ENCODE measurements around the gene RIPOR1.

RIPOR1 gene

GRCh38 chr16:67539691-67540635 lies 11.3 kb downstream of the RIPOR1 start:
- in situ Hi-C loops (cut with MboI; ENCODE audit: low sequenced_read_pairs), result loop anchor here (10.0 kb wide), 1 partner anchor 105 kb away; the partner anchor contains the start of gene CARMIL2

DNA sequence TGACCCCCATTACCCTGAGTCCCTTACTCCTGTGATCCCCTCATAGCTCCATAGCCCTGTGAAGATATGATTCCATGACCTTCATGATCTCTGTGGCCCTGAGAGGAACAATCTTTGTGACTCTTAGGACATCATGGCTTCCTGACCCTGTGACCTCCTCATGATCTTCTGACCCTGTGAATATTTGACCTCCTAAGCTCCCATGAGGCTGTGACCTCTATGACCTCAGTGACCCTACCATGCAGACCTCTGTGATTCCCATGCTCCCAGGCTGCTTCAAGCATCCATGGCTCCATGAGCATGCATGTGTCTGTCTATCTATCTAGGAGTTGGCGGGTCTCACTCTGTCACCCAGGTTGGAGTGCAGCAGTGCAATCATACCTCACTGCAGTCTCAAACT lies 12.1 kb downstream of the RIPOR1 start:
- in situ Hi-C loops (cut with MboI; ENCODE audit: low sequenced_read_pairs), result loop anchor here (10.0 kb wide), 1 partner anchor 104 kb away; the partner anchor contains the start of gene CARMIL2

- in situ Hi-C loops (cut with MboI; ENCODE audit: low sequenced_read_pairs), result loop anchor here (10.0 kb wide), 1 partner anchor 103 kb away; the partner anchor contains the start of gene CARMIL2
These were observed 13.0 kb downstream of the RIPOR1 start for GRCh38 chr16:67541391-67542263.

GRCh38 chr16:67542464-67542863 lies 13.8 kb downstream of the RIPOR1 start:
- in situ Hi-C loops (cut with MboI; ENCODE audit: low sequenced_read_pairs), result loop anchor here (10.0 kb wide), 1 partner anchor 102 kb away; the partner anchor contains the start of gene CARMIL2

- in situ Hi-C loops (cut with MboI; ENCODE audit: low sequenced_read_pairs), result loop anchor here (10.0 kb wide), 1 partner anchor 102 kb away; the partner anchor contains the start of gene CARMIL2
These were observed 14.4 kb downstream of the RIPOR1 start for GRCh38 chr16:67543036-67543435.

- in situ Hi-C loops (cut with MboI; ENCODE audit: low sequenced_read_pairs), result loop anchor here (10.0 kb wide), 1 partner anchor 101 kb away; the partner anchor contains the start of gene CARMIL2
These were observed 15.0 kb downstream of the RIPOR1 start for GRCh38 chr16:67543582-67543981.

DNA sequence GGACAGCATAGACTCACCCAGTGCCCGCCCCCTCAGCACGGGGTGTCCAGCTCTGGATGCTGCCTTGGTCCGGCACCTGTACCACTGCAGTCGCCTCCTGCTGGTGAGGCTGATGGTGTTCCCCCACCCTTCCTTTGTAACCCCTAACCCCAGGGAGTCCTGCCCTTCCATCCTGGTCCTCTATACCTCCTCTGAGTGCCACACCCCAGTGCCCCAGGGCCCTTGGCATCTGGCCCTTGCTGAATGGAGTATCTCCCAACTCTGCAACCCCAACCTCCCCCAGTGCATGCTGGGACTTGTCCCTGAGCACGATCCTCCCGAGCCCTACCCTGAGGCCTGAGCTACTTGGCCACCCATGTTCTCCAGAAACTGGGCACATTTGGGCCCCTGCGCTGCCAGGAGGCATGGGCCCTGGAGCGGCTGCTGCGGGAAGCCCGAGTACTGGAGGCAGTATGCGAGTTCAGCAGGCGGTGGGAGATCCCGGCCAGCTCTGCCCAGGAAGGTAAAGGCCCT lies 15.8 kb downstream of the RIPOR1 start:
- in situ Hi-C loops (cut with MboI; ENCODE audit: low sequenced_read_pairs), result loop anchor here (10.0 kb wide), 1 partner anchor 100 kb away; the partner anchor contains the start of gene CARMIL2

DNA sequence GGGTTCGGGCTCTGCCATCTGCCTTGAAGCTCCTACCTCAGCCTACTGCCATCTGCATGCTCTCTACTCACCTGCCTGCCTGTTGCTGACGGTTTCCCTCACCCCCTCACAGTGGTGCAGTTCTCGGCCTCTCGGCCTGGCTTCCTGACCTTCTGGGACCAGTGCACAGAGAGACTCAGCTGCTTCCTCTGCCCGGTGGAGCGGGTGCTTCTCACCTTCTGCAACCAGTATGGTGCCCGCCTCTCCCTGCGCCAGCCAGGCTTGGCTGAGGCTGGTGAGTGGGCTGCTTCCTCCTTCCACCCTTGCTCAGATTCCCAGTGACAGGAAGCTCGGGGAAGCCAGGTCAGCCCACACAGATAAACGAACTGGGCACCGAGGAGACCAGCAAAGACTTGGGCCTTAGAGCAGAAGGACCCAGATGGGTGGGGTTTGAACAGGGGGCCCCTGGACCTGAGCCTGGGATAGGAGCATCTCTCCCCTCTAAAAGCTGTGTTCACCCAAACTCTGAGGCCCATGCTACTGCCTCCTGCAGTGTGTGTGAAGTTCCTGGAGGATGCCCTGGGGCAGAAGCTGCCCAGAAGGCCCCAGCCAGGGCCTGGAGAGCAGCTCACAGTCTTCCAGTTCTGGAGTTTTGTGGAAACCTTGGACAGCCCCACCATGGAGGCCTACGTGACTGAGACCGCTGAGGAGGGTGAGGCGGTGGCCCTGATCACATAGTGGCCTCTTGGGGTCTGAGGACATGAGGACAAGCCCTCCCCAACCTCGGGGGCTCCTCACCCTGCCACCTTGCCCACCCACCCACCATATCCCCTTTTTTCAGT lies 16.4 kb downstream of the RIPOR1 start:
- in situ Hi-C loops (cut with MboI; ENCODE audit: low sequenced_read_pairs), result loop anchor here (10.0 kb wide), 1 partner anchor 100 kb away; the partner anchor contains the start of gene CARMIL2

DNA sequence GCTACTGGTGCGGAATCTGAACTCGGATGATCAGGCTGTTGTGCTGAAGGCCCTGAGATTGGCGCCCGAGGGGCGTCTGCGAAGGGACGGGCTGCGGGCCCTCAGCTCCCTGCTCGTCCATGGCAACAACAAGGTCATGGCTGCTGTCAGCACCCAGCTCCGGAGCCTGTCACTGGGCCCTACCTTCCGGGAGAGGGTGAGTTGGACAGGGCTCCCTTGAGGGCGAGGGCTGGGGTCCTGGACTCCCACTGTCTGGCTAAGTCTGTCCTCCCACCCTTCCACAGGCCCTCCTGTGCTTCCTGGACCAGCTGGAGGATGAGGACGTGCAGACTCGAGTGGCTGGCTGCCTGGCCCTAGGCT lies 17.0 kb downstream of the RIPOR1 start:
- in situ Hi-C loops (cut with MboI; ENCODE audit: low sequenced_read_pairs), result loop anchor here (10.0 kb wide), 1 partner anchor 99 kb away; the partner anchor contains the start of gene CARMIL2

DNA sequence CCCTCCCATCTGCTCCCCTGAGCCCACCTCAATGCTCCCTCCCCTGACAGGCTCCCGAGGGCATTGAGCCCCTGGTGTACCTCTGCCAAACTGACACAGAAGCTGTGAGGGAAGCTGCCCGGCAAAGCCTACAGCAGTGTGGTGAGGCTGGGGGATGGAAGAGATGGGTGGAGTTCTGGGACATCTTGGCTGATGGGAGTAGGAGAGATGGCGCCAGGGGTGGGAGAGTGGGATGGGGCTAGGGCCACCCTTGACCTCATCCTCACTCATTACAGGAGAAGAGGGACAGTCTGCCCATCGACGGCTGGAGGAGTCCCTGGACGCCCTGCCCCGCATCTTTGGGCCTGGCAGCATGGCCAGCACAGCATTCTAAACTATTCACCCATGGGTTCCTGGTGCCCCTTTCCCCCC lies 17.5 kb downstream of the RIPOR1 start:
- in situ Hi-C loops (cut with MboI; ENCODE audit: low sequenced_read_pairs), result loop anchor here (10.0 kb wide), 1 partner anchor 99 kb away; the partner anchor contains the start of gene CARMIL2

DNA sequence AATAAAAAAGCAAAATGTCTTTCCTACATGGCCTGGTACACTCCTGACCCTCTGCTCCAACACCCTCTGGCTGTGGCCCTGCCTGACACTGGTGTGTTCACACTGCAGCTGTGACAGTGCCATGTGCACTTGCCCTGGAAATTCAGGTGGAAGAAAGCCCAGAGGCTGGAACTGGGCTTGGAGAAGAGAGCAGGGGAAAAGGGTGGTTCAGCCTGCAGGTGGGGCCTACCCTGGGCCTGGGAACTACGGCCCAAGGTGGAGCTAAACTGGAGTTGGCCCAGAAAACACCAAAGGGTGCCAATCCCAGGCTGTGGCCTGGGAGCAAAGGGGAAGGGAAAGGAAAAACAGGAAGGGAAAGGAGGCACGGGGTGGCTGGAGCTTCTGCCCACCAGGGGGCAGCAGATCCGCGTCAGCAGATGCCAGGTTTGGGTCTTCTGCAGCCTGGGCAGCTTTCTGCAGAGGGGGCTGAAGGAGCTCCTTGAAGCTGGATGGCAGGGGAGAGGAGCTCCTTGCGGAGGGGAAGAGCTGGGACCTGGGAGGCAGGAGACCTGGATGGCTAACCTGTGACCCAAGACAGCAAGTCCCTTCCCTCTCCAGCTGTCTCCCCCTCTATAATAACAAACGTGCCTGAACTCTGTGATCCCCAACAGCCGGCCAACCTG lies 18.3 kb downstream of the RIPOR1 start:
- in situ Hi-C loops (cut with MboI; ENCODE audit: low sequenced_read_pairs), result loop anchor here (10.0 kb wide), 1 partner anchor 98 kb away; the partner anchor contains the start of gene CARMIL2

- in situ Hi-C loops (cut with MboI; ENCODE audit: low sequenced_read_pairs), result loop anchor here (10.0 kb wide), 1 partner anchor 97 kb away; the partner anchor contains the start of gene CARMIL2
These were observed 19.0 kb downstream of the RIPOR1 start for GRCh38 chr16:67547423-67548264.

DNA sequence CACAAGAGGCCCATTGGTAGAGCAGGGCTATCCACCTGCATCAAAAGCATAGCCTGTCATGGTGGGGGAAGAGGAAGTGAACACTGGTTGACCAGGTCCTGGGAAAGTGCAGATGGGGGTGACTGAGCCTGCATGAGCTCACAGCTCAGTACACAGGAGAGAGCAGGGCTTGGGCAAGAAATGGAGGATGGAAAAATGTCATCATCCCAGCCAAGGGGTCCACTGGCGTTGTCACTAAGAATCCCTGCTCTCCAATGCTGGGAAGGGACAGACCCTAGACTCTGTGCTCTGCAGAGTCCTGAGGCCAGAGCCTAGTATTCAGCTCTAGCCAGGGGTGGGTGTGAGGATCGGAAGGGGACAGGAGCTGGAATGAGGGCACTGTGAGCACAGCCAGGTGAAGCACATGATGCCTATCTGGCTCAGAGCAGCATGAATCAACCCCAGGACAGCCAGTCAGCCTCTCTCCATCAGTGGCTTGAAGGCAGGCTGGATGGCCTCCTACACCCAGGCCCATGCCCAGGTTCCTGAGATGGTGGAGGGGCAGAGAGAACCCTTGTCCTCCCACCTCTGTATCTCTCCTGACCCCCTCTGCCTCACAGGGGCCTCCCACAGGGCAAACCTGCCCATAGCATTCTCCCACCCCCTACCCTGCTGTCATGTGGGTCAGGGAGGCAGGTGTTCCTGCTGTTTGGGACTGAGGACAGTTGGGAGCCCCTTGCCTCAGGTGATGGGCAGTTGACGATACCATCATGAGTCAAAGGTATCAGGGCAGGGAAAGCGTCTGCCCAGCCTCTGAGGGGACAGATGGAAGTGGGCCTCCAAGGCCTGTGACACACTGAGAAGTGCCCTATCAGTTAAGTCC lies 19.9 kb downstream of the RIPOR1 start:
- in situ Hi-C loops (cut with MboI; ENCODE audit: low sequenced_read_pairs), result loop anchor here (10.0 kb wide), 1 partner anchor 96 kb away; the partner anchor contains the start of gene CARMIL2

DNA sequence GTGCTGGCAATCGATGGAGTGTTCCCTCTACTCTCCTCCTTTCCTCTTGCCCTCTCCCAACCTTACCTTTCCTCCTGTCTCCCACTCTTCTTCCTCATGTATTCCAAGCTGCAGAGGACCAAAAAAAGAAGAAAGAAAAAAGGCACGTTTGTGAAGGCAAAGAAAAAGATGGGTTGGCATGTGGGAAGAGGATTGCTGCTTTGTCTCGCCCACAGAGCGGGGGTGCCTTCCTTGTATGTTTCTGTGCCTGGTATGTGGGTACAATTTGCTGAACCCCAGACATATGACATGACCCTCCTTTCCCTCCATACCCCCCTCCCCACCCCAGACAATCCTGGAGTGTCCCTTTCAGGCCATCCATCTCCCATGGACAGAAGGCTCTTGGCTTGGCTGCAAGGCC lies 20.6 kb downstream of the RIPOR1 start:
- in situ Hi-C loops (cut with MboI; ENCODE audit: low sequenced_read_pairs), result loop anchor here (10.0 kb wide), 1 partner anchor 96 kb away; the partner anchor contains the start of gene CARMIL2

GRCh38 chr16:67549936-67550335 lies 21.3 kb downstream of the RIPOR1 start:
- in situ Hi-C loops (cut with MboI; ENCODE audit: low sequenced_read_pairs), result loop anchor here (10.0 kb wide), 1 partner anchor 95 kb away; the partner anchor contains the start of gene CARMIL2

GRCh38 chr16:67551091-67551490 lies 22.5 kb downstream of the RIPOR1 start:
- in situ Hi-C loops (cut with MboI; ENCODE audit: low sequenced_read_pairs), result no loop called here

DNA sequence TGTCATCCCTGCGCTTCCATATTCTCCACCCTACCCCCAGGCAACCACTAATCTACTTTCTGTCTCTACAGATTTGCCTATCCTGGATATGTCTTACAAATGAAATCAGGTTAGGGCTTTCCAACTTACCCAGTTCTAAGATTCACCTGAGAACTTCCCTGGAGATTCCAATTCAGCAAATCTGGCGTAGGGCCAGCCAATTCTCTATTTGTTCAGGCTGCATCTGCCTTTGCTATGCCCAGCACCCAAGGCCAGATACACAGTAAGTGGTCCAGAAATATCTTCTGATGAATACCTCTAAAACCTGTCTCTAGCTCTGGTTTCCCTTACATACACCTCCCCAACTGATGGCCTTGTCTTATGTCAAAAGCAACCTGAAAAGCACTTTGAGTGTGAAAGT lies 23.3 kb downstream of the RIPOR1 start:
- in situ Hi-C loops (cut with MboI; ENCODE audit: low sequenced_read_pairs), result no loop called here

Measured in HL-60/S4 treated with phorbol 12-myristate 13-acetate at 8.2 ng/mL for 4 days and 3 days (cell line).